GM12864 (cell line): ENCODE results near the gene PSMB1.

Experiments used
- DNase-seq: peaks from one replicate; pipeline ENCODE4 v3.0.0-alpha.2; 2011; ENCODE audit warnings: low read depth
- H3K4me3 ChIP-seq: 2 replicates; pipeline ENCODE4 v1.5.1; 2011; ENCODE audit warnings: mild to moderate bottlenecking, low read depth, low read length, control low read depth
- TF ChIP-seq, protein P1 (sequence below): IDR thresholded peaks from 2 replicates; pipeline ENCODE4 v1.5.1; 2011; ENCODE audit warnings: low read depth, mild to moderate bottlenecking, moderate library complexity, low read length, control low read depth, inconsistent platforms; ENCODE audit errors: missing control alignments

The PSMB1 gene

GRCh38 chr6:170500955-170501590 lies 52.0 kb downstream of the PSMB1 start:
- H3K4me3 ChIP-seq = no peak overlapping the region
- DNase-seq = no peak
- TF ChIP-seq, protein P1, sequence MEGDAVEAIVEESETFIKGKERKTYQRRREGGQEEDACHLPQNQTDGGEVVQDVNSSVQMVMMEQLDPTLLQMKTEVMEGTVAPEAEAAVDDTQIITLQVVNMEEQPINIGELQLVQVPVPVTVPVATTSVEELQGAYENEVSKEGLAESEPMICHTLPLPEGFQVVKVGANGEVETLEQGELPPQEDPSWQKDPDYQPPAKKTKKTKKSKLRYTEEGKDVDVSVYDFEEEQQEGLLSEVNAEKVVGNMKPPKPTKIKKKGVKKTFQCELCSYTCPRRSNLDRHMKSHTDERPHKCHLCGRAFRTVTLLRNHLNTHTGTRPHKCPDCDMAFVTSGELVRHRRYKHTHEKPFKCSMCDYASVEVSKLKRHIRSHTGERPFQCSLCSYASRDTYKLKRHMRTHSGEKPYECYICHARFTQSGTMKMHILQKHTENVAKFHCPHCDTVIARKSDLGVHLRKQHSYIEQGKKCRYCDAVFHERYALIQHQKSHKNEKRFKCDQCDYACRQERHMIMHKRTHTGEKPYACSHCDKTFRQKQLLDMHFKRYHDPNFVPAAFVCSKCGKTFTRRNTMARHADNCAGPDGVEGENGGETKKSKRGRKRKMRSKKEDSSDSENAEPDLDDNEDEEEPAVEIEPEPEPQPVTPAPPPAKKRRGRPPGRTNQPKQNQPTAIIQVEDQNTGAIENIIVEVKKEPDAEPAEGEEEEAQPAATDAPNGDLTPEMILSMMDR = no peak

- H3K4me3 ChIP-seq = no peak overlapping the region
- TF ChIP-seq, protein P1 = no peak
- no peak for DNase-seq
Measured at GRCh38 chr6:170497841-170498301, 55.2 kb downstream of the PSMB1 start.

- no peak for DNase-seq
- TF ChIP-seq, protein P1 = no peak
- no peak overlapping the region for H3K4me3 ChIP-seq
Measured at GRCh38 chr6:170493354-170493753, 59.8 kb downstream of the PSMB1 start.

DNA sequence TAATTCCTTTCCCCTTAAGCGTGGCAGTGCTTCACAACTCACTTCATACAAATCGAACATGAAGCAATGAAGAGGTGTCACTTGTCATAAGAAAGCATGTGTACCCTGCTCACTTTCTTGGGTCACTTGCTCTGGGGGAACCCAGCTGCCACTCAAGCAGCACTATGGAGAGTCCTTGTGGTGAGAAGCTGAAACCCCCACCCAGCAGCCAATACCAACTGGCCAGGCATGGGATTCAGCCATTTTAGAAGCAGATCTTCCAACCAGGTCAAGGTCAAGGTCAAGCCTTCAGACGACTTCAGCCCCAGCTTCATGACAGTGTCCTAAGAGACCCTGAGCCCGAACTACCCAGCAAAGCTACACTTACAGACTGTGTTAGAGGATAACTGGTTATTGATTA lies 62.8 kb downstream of the PSMB1 start:
- no peak for DNase-seq
- H3K4me3 ChIP-seq = no peak overlapping the region
- TF ChIP-seq, protein P1 = no peak

- DNase-seq = no peak
- TF ChIP-seq, protein P1 = no peak
- no peak overlapping the region for H3K4me3 ChIP-seq
Measured at GRCh38 chr6:170489836-170490235, 63.3 kb downstream of the PSMB1 start.

- H3K4me3 ChIP-seq = no peak overlapping the region
- no peak for DNase-seq
- TF ChIP-seq, protein P1 = no peak
Measured at GRCh38 chr6:170487707-170488329, 65.3 kb downstream of the PSMB1 start.

DNA sequence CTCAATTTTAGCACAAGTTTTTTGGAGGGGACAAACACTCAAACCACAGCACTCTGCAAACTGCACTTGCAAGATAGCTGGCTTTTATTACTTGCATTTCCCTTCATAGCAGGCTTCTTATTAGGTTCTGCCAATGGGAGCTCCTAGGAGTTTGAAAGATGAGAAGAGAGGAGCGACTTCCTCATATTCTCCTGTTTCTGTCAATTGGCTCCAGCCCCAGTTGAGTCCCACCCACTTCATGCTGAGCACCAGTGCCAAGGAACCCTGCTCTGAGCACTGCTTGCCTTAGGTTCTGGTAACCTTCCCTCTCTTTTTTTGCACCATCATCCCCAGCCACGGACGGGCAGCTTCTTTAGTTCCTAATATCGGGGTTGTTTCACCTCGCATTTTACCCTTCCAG lies 67.9 kb downstream of the PSMB1 start:
- TF ChIP-seq, protein P1 = no peak
- no peak overlapping the region for H3K4me3 ChIP-seq
- DNase-seq = no peak
